Endothelial cell of umbilical vein (primary cell): ENCODE measurements around the gene PARVA. TPM values are rescaled to one million over a fixed set of nuclear protein-coding genes. Genes with fewer than 3 reads are reported as not detected.

Experiments used
- BruUV-seq: library from RNA; stranded (reverse); fragments of 400-500 nt; replicated peaks from 2 replicates; lab custom pipeline; 2021; lab: Mats Ljungman, UMichigan
- CTCF ChIA-PET: fragments of 300-600, 350-600 bp; sonication (Branson Sonifier 250); formaldehyde crosslinking; loops from one replicate; lab custom pipeline; 2021; ENCODE audit warnings: antibody characterized with exemption, inconsistent platforms; lab: Charles Lee
- POLR2A ChIA-PET: fragments of 300-600, 350-600 bp; sonication (Branson Sonifier 250); formaldehyde crosslinking; loops from one replicate; lab custom pipeline; 2021; ENCODE audit warnings: antibody characterized with exemption, inconsistent platforms; lab: Charles Lee
- DNase-seq: peaks from one replicate; pipeline ENCODE4 v3.0.0-alpha.2; 2011; ENCODE audit warnings: low read depth, low spot score
- FAIRE-seq: peaks from 2 replicates; lab custom pipeline; 2011; peaks lifted over from hg19 to GRCh38; lab: Jason Lieb, UNC
- H2AFZ ChIP-seq: 2 replicates; pipeline ENCODE4 v1.6.0; 2012; ENCODE audit warnings: low read depth, low read length, control low read depth, inconsistent platforms
- H3K27ac ChIP-seq: 2 replicates; pipeline ENCODE4 v1.5.1; 2011; ENCODE audit warnings: low read depth, mild to moderate bottlenecking, control low read depth, low read length, moderate library complexity; ENCODE audit not compliant: insufficient read depth
- H3K27me3 ChIP-seq, 2 experiments: 2 replicates each; pipeline versions ENCODE4 v1.6.0 to v1.6.1; 2011; ENCODE audit warnings: low read length in 2 of 2, mixed read lengths in 1 of 2; ENCODE audit not compliant: control insufficient read depth in 2 of 2, insufficient read depth in 2 of 2
- H3K36me3 ChIP-seq, 2 experiments: 2 replicates in 1 of 2; 3 replicates in 1 of 2; pipeline ENCODE4 v1.5.1; 2011; ENCODE audit warnings: low read length in 2 of 2, mild to moderate bottlenecking in 1 of 2, moderate library complexity in 1 of 2; ENCODE audit not compliant: control insufficient read depth in 2 of 2, insufficient read depth in 2 of 2; ENCODE audit errors: extremely low read depth in 1 of 2
- H3K4me1 ChIP-seq: 3 replicates; pipeline ENCODE4 v1.5.1; 2011; ENCODE audit warnings: mild to moderate bottlenecking, low read length; ENCODE audit not compliant: control insufficient read depth, insufficient read depth; ENCODE audit errors: extremely low read depth
- H3K4me2 ChIP-seq: 2 replicates; pipeline ENCODE4 v1.6.1; 2011; ENCODE audit warnings: low read length, control low read depth, mixed read lengths; ENCODE audit not compliant: insufficient read depth
- H3K4me3 ChIP-seq, 3 experiments: fragments of 200-600 bp in 1 of 3; sonication (generic), shearing (Covaris generic) in 1 of 3; replicated peaks in 1 of 3; 2 replicates each; pipeline ENCODE4 v1.5.1; 2011 to 2016; ENCODE audit warnings: control low read depth in 3 of 3, low read length in 3 of 3, mild to moderate bottlenecking in 2 of 3, inconsistent platforms in 1 of 3, low read depth in 1 of 3, moderate library complexity in 1 of 3; ENCODE audit not compliant: insufficient read depth in 1 of 3
- H3K79me2 ChIP-seq: 2 replicates; pipeline ENCODE4 v1.6.0; 2012; ENCODE audit warnings: low read length, inconsistent platforms; ENCODE audit not compliant: control insufficient read depth, insufficient read depth
- H3K9ac ChIP-seq: replicated peaks from 2 replicates; pipeline ENCODE3; 2011; ENCODE audit warnings: low read length, control low read depth; ENCODE audit not compliant: insufficient read depth; ENCODE audit errors: extremely low read depth
- H3K9me1 ChIP-seq: replicated peaks from 3 replicates; pipeline ENCODE4 v1.6.0; 2011; ENCODE audit warnings: mild to moderate bottlenecking, low read length; ENCODE audit not compliant: control insufficient read depth, insufficient read depth; ENCODE audit errors: extremely low read depth
- H3K9me3 ChIP-seq: replicated peaks from 2 replicates; pipeline ENCODE4 v1.5.1; 2012; ENCODE audit warnings: low read length, inconsistent platforms; ENCODE audit not compliant: control insufficient read depth, insufficient read depth
- H4K20me1 ChIP-seq: replicated peaks from 2 replicates; pipeline ENCODE3; 2011; ENCODE audit warnings: mild to moderate bottlenecking, low read length; ENCODE audit not compliant: control insufficient read depth, insufficient read depth; ENCODE audit errors: extremely low read depth
- EZH2 ChIP-seq: IDR thresholded peaks from 2 replicates; pipeline ENCODE4 v1.6.1; 2012; ENCODE audit warnings: borderline replicate concordance, low read depth, mild to moderate bottlenecking, moderate library complexity, low read length, inconsistent platforms; ENCODE audit not compliant: severe bottlenecking
- FOS ChIP-seq: IDR thresholded peaks from 2 replicates; pipeline ENCODE4 v1.6.1; 2011; ENCODE audit warnings: mild to moderate bottlenecking, low read length, moderate library complexity, borderline replicate concordance; ENCODE audit not compliant: insufficient read depth
- GATA2 ChIP-seq: IDR thresholded peaks from 2 replicates; pipeline ENCODE4 v1.7.0; 2011; ENCODE audit warnings: low read depth, mild to moderate bottlenecking, moderate library complexity, mixed read lengths, low read length; ENCODE audit not compliant: insufficient read length, insufficient read depth
- JUN ChIP-seq: IDR thresholded peaks from 2 replicates; pipeline ENCODE4 v1.6.1; 2011; ENCODE audit warnings: borderline replicate concordance, low read depth; ENCODE audit not compliant: insufficient read length, insufficient read depth
- MAX ChIP-seq: IDR thresholded peaks from 2 replicates; pipeline ENCODE4 v1.6.1; 2011; ENCODE audit not compliant: insufficient read depth, insufficient read length
- MYC ChIP-seq: IDR thresholded peaks from one replicate; pipeline ENCODE4 v1.6.1; 2011; ENCODE audit warnings: mild to moderate bottlenecking, low read depth, low read length
- POLR2A ChIP-seq: IDR thresholded peaks from 2 replicates; pipeline ENCODE4 v1.6.1; 2012; ENCODE audit warnings: low read depth, mild to moderate bottlenecking, control low read depth, low read length
- POLR2AphosphoS5 ChIP-seq: IDR thresholded peaks from 2 replicates; pipeline ENCODE4 v1.6.1; 2012; ENCODE audit warnings: low read depth, mild to moderate bottlenecking, control low read depth, low read length, moderate library complexity; ENCODE audit not compliant: insufficient read depth
- dilution Hi-C: fragments of 300-500 bp; cut with MboI; formaldehyde crosslinking; loops from one replicate; pipeline ENCODE4 v1.15.0; 2019; ENCODE audit warnings: low sequenced_read_pairs; ENCODE audit not compliant: extremely low pct_ligation_motif_present
- intact Hi-C: fragments of 100-400 bp; cut with micrococcal nuclease; formaldehyde crosslinking; loops from one replicate; pipeline ENCODE4 v1.10.0; 2022
- polyA plus RNA-seq, 4 experiments: library from polyadenylated mRNA; depleted of rRNA in 3 of 4; stranded (reverse) in 3 of 4; unstranded in 1 of 4; fragments of >200 nt; gene quantifications; 2 replicates each; pipeline versions ENCODE4 v1.2.1 to v1.2.3, GENCODE V29; 2011 to 2012; ENCODE audit warnings: missing spikeins in 1 of 4
- total RNA-seq: library from RNA; stranded (reverse); gene quantifications from 2 replicates; pipeline ENCODE4 v1.2.3, GENCODE V29; 2021
- TF ChIP-seq, protein P1 (sequence below), 2 donors: IDR thresholded peaks; 1 replicate in 1 of 2; 2 replicates in 1 of 2; pipeline ENCODE4 v1.5.1; 2011; ENCODE audit warnings: low read length in 2 of 2, mild to moderate bottlenecking in 2 of 2, moderate library complexity in 2 of 2, control low read depth in 1 of 2, inconsistent platforms in 1 of 2, low read depth in 1 of 2; ENCODE audit not compliant: insufficient read depth in 1 of 2; ENCODE audit errors: extremely low read depth in 1 of 2

The PARVA gene
- total and polyA plus RNA-seq, 2 donors (not counting 3 experiments of a cell fraction or from before 2014, with no cell fraction given): 40.6 to 104 TPM

GRCh38 chr11:12386745-12387144 is 9.4 kb downstream of the PARVA start:
- Histone ChIP-seq H3K27me3 (no peaks in the 10 kb centered on the region), H3K4me1 (no peaks in the 10 kb centered on the region), H3K9me3 (no peaks in the 10 kb centered on the region), H3K36me3 (no peaks in the 10 kb centered on the region), H3K9ac (no peak overlapping the region), H3K27ac (no peak overlapping the region), H3K79me2 (peaks cover 86% of the 10 kb centered on the region), H4K20me1 (peaks cover 4% of the 10 kb centered on the region), H3K9me1 (no peaks in the 10 kb centered on the region), H3K4me2 (no peak overlapping the region), H2AFZ (no peak overlapping the region), H3K4me3 (no peak overlapping the region)
- DNase-seq (no peak), FAIRE-seq (no peak)
- no peak for TF ChIP-seq FOS
- no peak for TF ChIP-seq JUN
- TF ChIP-seq MAX: no peak
- TF ChIP-seq, protein P1, sequence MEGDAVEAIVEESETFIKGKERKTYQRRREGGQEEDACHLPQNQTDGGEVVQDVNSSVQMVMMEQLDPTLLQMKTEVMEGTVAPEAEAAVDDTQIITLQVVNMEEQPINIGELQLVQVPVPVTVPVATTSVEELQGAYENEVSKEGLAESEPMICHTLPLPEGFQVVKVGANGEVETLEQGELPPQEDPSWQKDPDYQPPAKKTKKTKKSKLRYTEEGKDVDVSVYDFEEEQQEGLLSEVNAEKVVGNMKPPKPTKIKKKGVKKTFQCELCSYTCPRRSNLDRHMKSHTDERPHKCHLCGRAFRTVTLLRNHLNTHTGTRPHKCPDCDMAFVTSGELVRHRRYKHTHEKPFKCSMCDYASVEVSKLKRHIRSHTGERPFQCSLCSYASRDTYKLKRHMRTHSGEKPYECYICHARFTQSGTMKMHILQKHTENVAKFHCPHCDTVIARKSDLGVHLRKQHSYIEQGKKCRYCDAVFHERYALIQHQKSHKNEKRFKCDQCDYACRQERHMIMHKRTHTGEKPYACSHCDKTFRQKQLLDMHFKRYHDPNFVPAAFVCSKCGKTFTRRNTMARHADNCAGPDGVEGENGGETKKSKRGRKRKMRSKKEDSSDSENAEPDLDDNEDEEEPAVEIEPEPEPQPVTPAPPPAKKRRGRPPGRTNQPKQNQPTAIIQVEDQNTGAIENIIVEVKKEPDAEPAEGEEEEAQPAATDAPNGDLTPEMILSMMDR (IDR thresholded peaks at IDR 0.05; ENCODE audit: extremely low read depth in 1 of 2, insufficient read depth in 1 of 2, low read depth in 1 of 2, low read length in 2 of 2): no peak
- no peak for TF ChIP-seq EZH2
- TF ChIP-seq GATA2: no peak
- no peak for TF ChIP-seq MYC
- no peak for TF ChIP-seq POLR2AphosphoS5
- TF ChIP-seq POLR2A: no peak
- ChIA-PET CTCF (interaction anchor here (1.6 to 2.0 kb wide), 4 partner anchors 9 to 55 kb away, joined by 4 to 6 read pairs (median 5); partner anchors contain the start of gene PARVA), POLR2A (no interaction called here)
- intact Hi-C loops: no loop called here
- no TSS peak for BruUV-seq
- dilution Hi-C loops: no loop called here
